MCF 10A (cell line): Measurements from ENCODE around the gene FANCI. TPM values are rescaled to one million over a fixed set of nuclear protein-coding genes. Genes with fewer than 3 reads are reported as not detected.
A peak's percentile ranks its signal among the peaks of the same experiment; 100 is the strongest.

ENCODE experiments used
- Bru-seq: library from RNA; stranded (reverse); fragments of 400-500 nt; gene quantifications from one replicate; lab custom pipeline; 2021; lab: Mats Ljungman, UMichigan
- BruChase-seq, 2 experiments: library from RNA; stranded (reverse); fragments of 400-500 nt; gene quantifications; one replicate each; lab custom pipeline; 2021; lab: Mats Ljungman, UMichigan
- BruUV-seq: library from RNA; stranded (reverse); fragments of 400-500 nt; replicated peaks from 2 replicates; lab custom pipeline; 2021; lab: Mats Ljungman, UMichigan
- CTCF ChIA-PET: fragments of 300-600 bp; sonication (Branson Sonifier 250); formaldehyde crosslinking; extraction: SDS; loops from one replicate; lab custom pipeline; 2021; ENCODE audit warnings: antibody characterized with exemption, inconsistent platforms; lab: Yijun Ruan, JAX
- POLR2A ChIA-PET: fragments of 300-600, 350-650 bp; sonication (Branson Sonifier 250); formaldehyde crosslinking; extraction: SDS; loops from one replicate; lab custom pipeline; 2020; ENCODE audit warnings: antibody characterized with exemption, inconsistent platforms; lab: Yijun Ruan, JAX
- DNase-seq: peaks from one replicate; pipeline ENCODE4 v3.0.0-alpha.2; 2018; ENCODE audit not compliant: unreplicated experiment
- H3K27ac Mint-ChIP-seq: one replicate; pipeline ENCODE4 v1.8.0; 2022; ENCODE audit warnings: mild to moderate bottlenecking, low read depth, mixed read lengths; ENCODE audit not compliant: unreplicated experiment
- H3K27me3 Mint-ChIP-seq: one replicate; pipeline ENCODE4 v1.8.0; 2022; ENCODE audit warnings: mixed read lengths; ENCODE audit not compliant: insufficient read depth, unreplicated experiment
- H3K36me3 Mint-ChIP-seq: one replicate; pipeline ENCODE4 v1.8.0; 2022; ENCODE audit warnings: mild to moderate bottlenecking, moderate library complexity, mixed read lengths; ENCODE audit not compliant: insufficient read depth, unreplicated experiment
- H3K4me1 Mint-ChIP-seq: one replicate; pipeline ENCODE4 v1.8.0; 2022; ENCODE audit warnings: mixed read lengths; ENCODE audit not compliant: insufficient read depth, unreplicated experiment
- H3K4me3 Mint-ChIP-seq: one replicate; pipeline ENCODE4 v1.8.0; 2022; ENCODE audit warnings: mild to moderate bottlenecking, moderate library complexity, mixed read lengths; ENCODE audit not compliant: unreplicated experiment
- H3K9me3 Mint-ChIP-seq: one replicate; pipeline ENCODE4 v1.8.0; 2022; ENCODE audit warnings: mixed read lengths; ENCODE audit not compliant: unreplicated experiment
- CTCF ChIP-seq: fragments of 200-600 bp; IDR thresholded peaks from one replicate; pipeline ENCODE4 v1.8.0; 2022; ENCODE audit warnings: antibody characterized with exemption, mild to moderate bottlenecking; ENCODE audit not compliant: unreplicated experiment
- intact Hi-C: fragments of 100-400 bp; cut with micrococcal nuclease; formaldehyde crosslinking; loops from 2 replicates; pipeline ENCODE4 v1.14.1; 2022
- long read RNA-seq: library from polyadenylated mRNA; stranded (forward); transcript quantifications from one replicate; pipeline ENCODE4 v2.0.0, GENCODE V29; 2022
- total RNA-seq: library from RNA; stranded (reverse); gene quantifications from 2 replicates; pipeline ENCODE4 v1.2.3, GENCODE V29; 2022

The FANCI gene
- total RNA-seq (24.0 and 34.0 TPM in 2 replicates), Bru-seq, nascent RNA (percentile 59 among the genes with signal in this experiment), BruChase-seq, experiment 1, labeled RNA remaining after a 6-hour chase (percentile 60 among the genes with signal in this experiment), BruChase-seq, experiment 2, labeled RNA remaining after a 2-hour chase (percentile 67 among the genes with signal in this experiment)
- long read RNA-seq, full-length matches to known transcripts: 14 of 90 reads
- long read RNA-seq, partial matches to known transcripts: 4 of 90 reads
- long read RNA-seq, other reads (novel, unspliced or antisense): 72 of 90 reads

- peak within 1 kb of the TSS; percentile 93 for H3K27ac Mint-ChIP-seq
- H3K9me3 Mint-ChIP-seq: no peaks in the 10 kb centered on the region
- peaks cover 9% of the 10 kb centered on the region for H3K36me3 Mint-ChIP-seq
- peak; percentile 94 for DNase-seq
- TSS peak; percentile 50 for BruUV-seq
- intact Hi-C loops: loop anchor here (1.0 kb wide), 1 partner anchor 37 kb away; no protein-coding TSS in a partner anchor
- H3K27me3 Mint-ChIP-seq: peaks cover 6% of the 10 kb centered on the region
- ChIA-PET CTCF (interaction anchor here (0.6 to 3.9 kb wide), 11 partner anchors 9 to 643 kb away, joined by 3 to 29 read pairs (median 3); no protein-coding TSS in a partner anchor), POLR2A (interaction anchor here (0.5 to 1.5 kb wide), 8 partner anchors 9 to 957 kb away, joined by 3 to 6 read pairs (median 3); partner anchors contain the start of gene SEMA4B)
- peak within 1 kb of the TSS; percentile 95 for H3K4me3 Mint-ChIP-seq
- TF ChIP-seq CTCF: no peak
- H3K4me1 Mint-ChIP-seq: peaks cover 31% of the 10 kb centered on the region
Observed at GRCh38 chr15:89243691-89244573, at the start of gene FANCI. FANCI (plus strand) TSS chr15:89243979; CDS start chr15:89247648, 3,669 bp downstream.

GRCh38 chr15:89194608-89195007, 49.2 kb upstream of the FANCI start:
- Mint-ChIP-seq H3K27ac (no peak overlapping the region), H3K4me1 (peaks cover 7% of the 10 kb centered on the region), H3K27me3 (no peaks in the 10 kb centered on the region), H3K36me3 (peaks cover 41% of the 10 kb centered on the region), H3K4me3 (no peak overlapping the region), H3K9me3 (no peaks in the 10 kb centered on the region)
- ChIA-PET POLR2A (no interaction called here), CTCF (interaction anchor here (0.8 to 6.7 kb wide), 8 partner anchors 11 to 160 kb away, joined by 3 to 67 read pairs (median 4); no protein-coding TSS in a partner anchor)
- intact Hi-C loops: no loop called here
- BruUV-seq: no TSS peak
- TF ChIP-seq CTCF: no peak
- no peak for DNase-seq

GRCh38 chr15:89195836-89196235, 47.9 kb upstream of the FANCI start:
- H3K4me1 Mint-ChIP-seq: peaks cover 7% of the 10 kb centered on the region
- H3K27ac Mint-ChIP-seq: no peak overlapping the region
- intact Hi-C loops: no loop called here
- H3K9me3 Mint-ChIP-seq: no peaks in the 10 kb centered on the region
- POLR2A ChIA-PET: no interaction called here
- peaks cover 38% of the 10 kb centered on the region for H3K36me3 Mint-ChIP-seq
- no peaks in the 10 kb centered on the region for H3K27me3 Mint-ChIP-seq
- no peak for DNase-seq
- CTCF ChIA-PET: interaction anchor here (0.5 to 6.7 kb wide), 8 partner anchors 11 to 247 kb away, joined by 3 to 67 read pairs (median 4); no protein-coding TSS in a partner anchor
- TF ChIP-seq CTCF: no peak
- BruUV-seq: no TSS peak
- H3K4me3 Mint-ChIP-seq: no peak overlapping the region
